ENCODE results near the gene ANKS1B. TPM values are rescaled to one million over a fixed set of nuclear protein-coding genes. Genes with fewer than 3 reads are reported as not detected.

ANKS1B gene
- total RNA-seq, 1 donor from 2014 or later, result 2.3 TPM

DNA sequence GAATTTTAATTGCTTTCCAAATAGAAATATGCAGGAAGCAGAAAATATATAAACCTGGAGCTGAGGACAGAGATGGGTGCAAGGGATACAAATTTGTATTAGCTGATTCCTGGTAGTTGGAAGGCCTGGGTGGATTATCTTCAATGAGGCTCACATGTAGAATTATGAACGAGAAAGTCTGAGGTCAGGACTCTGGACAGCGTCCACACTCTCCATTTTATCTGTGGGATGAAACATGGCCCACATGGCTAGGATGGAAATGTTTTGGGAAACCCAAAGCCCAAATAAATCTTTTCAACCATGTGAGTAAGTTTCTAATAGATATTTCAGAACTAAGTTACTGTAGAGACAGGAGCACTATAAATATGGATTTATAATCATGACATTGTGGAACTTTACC is 1083.5 kb downstream of the ANKS1B start:
- Mint-ChIP-seq H3K4me3 (ENCODE audit: unreplicated experiment) (no peak overlapping the region), H3K36me3 (ENCODE audit: low read depth) (no peaks in the 10 kb centered on the region), H3K4me1 (ENCODE audit: low read depth) (no peaks in the 10 kb centered on the region), H3K27me3 (ENCODE audit: low read depth) (peaks cover 54% of the 10 kb centered on the region), H3K27ac (ENCODE audit: unreplicated experiment) (no peak overlapping the region), H3K9me3 (ENCODE audit: low read depth) (no peaks in the 10 kb centered on the region)
- TF ChIP-seq, protein P1, sequence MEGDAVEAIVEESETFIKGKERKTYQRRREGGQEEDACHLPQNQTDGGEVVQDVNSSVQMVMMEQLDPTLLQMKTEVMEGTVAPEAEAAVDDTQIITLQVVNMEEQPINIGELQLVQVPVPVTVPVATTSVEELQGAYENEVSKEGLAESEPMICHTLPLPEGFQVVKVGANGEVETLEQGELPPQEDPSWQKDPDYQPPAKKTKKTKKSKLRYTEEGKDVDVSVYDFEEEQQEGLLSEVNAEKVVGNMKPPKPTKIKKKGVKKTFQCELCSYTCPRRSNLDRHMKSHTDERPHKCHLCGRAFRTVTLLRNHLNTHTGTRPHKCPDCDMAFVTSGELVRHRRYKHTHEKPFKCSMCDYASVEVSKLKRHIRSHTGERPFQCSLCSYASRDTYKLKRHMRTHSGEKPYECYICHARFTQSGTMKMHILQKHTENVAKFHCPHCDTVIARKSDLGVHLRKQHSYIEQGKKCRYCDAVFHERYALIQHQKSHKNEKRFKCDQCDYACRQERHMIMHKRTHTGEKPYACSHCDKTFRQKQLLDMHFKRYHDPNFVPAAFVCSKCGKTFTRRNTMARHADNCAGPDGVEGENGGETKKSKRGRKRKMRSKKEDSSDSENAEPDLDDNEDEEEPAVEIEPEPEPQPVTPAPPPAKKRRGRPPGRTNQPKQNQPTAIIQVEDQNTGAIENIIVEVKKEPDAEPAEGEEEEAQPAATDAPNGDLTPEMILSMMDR (IDR thresholded peaks at IDR 0.05), result no peak
- DNase-seq (ENCODE audit: low spot score), result no peak

DNA sequence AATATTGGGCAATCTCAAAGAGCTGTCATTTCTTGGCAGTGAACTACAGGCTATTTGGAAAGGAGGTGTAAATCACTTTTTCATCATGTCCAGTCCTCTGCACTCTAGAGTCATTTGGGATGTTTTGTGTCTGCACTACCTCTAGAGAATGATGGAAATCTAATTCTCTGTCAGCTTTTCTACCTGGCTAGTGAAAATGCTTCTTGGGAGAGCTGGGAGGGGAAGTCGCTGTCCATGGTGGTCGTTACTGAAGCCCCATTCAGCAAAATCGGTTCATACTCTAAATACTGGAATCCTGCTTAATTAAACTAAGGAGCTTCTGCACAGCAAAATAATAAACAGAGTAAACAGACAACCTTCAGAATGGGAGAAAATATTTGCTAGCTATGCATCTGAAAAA is 1087.8 kb downstream of the ANKS1B start:
- no peaks in the 10 kb centered on the region for H3K9me3 Mint-ChIP-seq (ENCODE audit: low read depth)
- peaks cover 9% of the 10 kb centered on the region for H3K4me1 Mint-ChIP-seq (ENCODE audit: low read depth)
- no peak for DNase-seq (ENCODE audit: low spot score)
- H3K4me3 Mint-ChIP-seq (ENCODE audit: unreplicated experiment), result no peak overlapping the region
- TF ChIP-seq, protein P1 (IDR thresholded peaks at IDR 0.05), result no peak
- no peaks in the 10 kb centered on the region for H3K36me3 Mint-ChIP-seq (ENCODE audit: low read depth)
- H3K27ac Mint-ChIP-seq (ENCODE audit: unreplicated experiment), result no peak overlapping the region
- peaks cover 68% of the 10 kb centered on the region for H3K27me3 Mint-ChIP-seq (ENCODE audit: low read depth)

DNA sequence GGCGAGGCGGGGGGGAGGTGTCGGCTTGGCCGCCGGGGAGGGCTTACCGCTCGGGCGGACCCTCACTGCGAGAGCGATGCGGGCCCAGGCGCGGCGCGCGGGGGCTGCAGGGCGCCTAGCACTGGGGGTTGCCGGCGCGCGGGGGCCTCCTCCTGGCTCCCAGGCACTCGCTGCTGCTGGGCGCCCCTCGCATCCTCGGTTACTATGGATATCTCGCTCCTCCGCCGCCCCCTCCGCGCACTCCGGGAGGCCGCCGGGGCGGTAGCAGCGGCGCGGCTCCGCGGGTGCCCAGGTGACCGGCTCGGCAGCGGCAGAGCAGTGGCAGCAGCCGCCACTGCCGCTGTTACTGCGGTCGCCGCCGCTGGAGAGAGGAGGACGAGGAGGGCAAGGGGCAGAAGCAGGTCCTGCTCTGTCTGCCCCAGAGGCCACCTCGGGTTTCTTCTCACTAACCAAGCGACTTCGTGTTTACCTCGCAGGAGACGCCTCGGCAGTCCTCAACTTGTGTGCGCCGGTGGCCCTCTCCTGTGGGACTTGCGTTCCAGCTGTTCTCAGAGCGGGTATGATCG is 1089.6 kb downstream of the ANKS1B start:
- H3K4me1 Mint-ChIP-seq (ENCODE audit: low read depth), result peaks cover 9% of the 10 kb centered on the region
- H3K9me3 Mint-ChIP-seq (ENCODE audit: low read depth), result no peaks in the 10 kb centered on the region
- H3K27ac Mint-ChIP-seq (ENCODE audit: unreplicated experiment), result no peak overlapping the region
- no peaks in the 10 kb centered on the region for H3K36me3 Mint-ChIP-seq (ENCODE audit: low read depth)
- peak overlapping the region; percentile 35 for H3K4me3 Mint-ChIP-seq (ENCODE audit: unreplicated experiment)
- DNase-seq (ENCODE audit: low spot score), result no peak
- peaks cover 73% of the 10 kb centered on the region for H3K27me3 Mint-ChIP-seq (ENCODE audit: low read depth)
- TF ChIP-seq, protein P1 (IDR thresholded peaks at IDR 0.05), result no peak

DNA sequence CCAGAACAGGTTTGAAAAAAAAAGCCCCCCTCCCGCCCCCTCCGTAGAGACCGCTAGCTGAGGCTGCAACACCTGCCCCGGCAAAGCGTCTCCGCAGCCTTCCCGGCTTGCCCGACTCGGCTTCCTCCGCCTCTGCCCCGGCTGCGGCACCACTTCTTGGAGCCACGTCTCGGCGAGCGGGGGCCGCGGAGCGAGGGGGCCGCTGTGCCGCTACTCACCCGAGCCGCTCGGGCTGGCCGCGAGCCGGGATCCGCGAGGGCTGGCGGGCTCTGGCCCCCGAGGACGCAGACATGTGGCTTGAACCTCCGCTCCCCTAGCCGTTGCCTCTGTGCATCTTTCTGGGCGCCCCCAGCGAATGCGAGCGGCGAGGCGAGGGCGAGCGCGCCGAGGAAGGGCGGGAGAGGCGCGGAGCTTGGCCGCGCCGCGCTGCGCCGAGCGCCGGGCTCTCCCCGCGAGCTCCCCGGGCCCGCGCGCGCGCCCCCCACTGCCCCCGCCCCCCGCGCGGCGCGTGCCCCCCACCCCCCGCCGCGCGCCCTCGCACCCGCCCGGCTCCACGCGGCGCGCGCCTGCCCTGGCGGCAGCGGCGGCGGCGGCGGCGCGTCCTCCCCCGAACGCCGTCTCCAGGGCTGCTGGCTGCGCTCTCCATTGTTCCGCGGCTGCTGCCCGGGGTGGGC is 1090.2 kb downstream of the ANKS1B start:
- H3K4me1 Mint-ChIP-seq (ENCODE audit: low read depth), result peaks cover 9% of the 10 kb centered on the region
- DNase-seq (ENCODE audit: low spot score), result no peak
- H3K27me3 Mint-ChIP-seq (ENCODE audit: low read depth), result peaks cover 75% of the 10 kb centered on the region
- H3K9me3 Mint-ChIP-seq (ENCODE audit: low read depth), result no peaks in the 10 kb centered on the region
- H3K4me3 Mint-ChIP-seq (ENCODE audit: unreplicated experiment), result peak overlapping the region; percentile 31
- no peak overlapping the region for H3K27ac Mint-ChIP-seq (ENCODE audit: unreplicated experiment)
- TF ChIP-seq, protein P1 (IDR thresholded peaks at IDR 0.05), result no peak
- H3K36me3 Mint-ChIP-seq (ENCODE audit: low read depth), result no peaks in the 10 kb centered on the region

DNA sequence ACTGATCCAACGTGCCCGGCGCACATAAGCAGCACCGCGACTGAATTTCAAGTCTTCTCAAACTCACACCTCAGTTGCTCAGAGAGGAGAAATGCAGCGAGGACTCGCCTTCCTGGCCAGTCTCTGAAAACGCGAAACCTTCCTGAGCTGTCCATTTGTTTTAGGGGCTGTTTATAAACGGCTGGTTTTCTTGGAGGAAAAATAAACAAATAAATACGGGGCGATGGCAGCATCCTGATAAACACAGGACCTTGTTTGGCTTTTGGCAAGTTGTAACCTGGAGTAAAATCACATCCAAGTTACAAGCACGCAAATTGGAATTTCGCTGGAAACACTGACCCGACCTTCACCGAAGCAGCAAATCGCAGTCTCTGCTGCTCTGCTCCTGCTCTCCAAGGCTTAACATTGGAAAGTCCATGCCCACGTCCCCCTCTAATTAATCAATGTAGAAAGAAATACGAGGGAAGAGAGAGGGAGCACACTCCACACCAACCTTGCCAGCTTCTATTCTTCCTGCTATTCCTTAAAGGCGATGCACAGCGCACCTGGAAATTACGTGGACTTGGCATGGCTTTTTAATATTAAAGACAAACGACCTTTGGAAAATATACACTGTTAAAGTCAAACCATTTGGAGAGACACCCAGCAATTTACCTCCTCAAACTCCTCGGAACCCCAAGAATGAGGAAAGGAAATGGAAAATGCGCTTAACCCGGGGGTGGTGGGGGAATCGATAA is 1090.9 kb downstream of the ANKS1B start:
- peaks cover 72% of the 10 kb centered on the region for H3K27me3 Mint-ChIP-seq (ENCODE audit: low read depth)
- H3K4me1 Mint-ChIP-seq (ENCODE audit: low read depth), result peaks cover 9% of the 10 kb centered on the region
- H3K4me3 Mint-ChIP-seq (ENCODE audit: unreplicated experiment), result no peak overlapping the region
- DNase-seq (ENCODE audit: low spot score), result no peak
- H3K36me3 Mint-ChIP-seq (ENCODE audit: low read depth), result no peaks in the 10 kb centered on the region
- TF ChIP-seq, protein P1 (IDR thresholded peaks at IDR 0.05), result no peak
- H3K9me3 Mint-ChIP-seq (ENCODE audit: low read depth), result no peaks in the 10 kb centered on the region
- no peak overlapping the region for H3K27ac Mint-ChIP-seq (ENCODE audit: unreplicated experiment)
